ENCODE data around the gene CBY3. TPM values are rescaled to one million over a fixed set of nuclear protein-coding genes. Genes with fewer than 3 reads are reported as not detected.

The CBY3 gene
- total RNA-seq, 4 donors from 2014 or later: not detected

- peaks cover 0 to 86% of the 10 kb centered on the region in 2 donors for H3K36me3 ChIP-seq
- DNase-seq (no peak), ATAC-seq (no peak)
- intact Hi-C loops (cut with DNase I; ENCODE audit: low total_unique reads) (no loop called here), in situ Hi-C loops (cut with MboI; ENCODE audit: low sequenced_read_pairs in 4 of 4) (no loop called here)
- no peak overlapping the region for H3K4me3 ChIP-seq
- H3K4me1 ChIP-seq: peaks cover 19 to 20% of the 10 kb centered on the region in 2 donors
- no peaks in the 10 kb centered on the region for H3K9me3 ChIP-seq
- no peak overlapping the region for H3K27ac ChIP-seq
- H3K27me3 ChIP-seq: no peaks in the 10 kb centered on the region
- TF ChIP-seq CTCF (IDR thresholded peaks at IDR 0.05 in 4 of 5, conservative IDR thresholded peaks at IDR 0.05 in 1 of 5) (no peak), POLR2A (IDR thresholded peaks at IDR 0.05) (no peak)
Observed at GRCh38 chr5:179727106-179727505, 46.3 kb upstream of the CBY3 start.

DNA sequence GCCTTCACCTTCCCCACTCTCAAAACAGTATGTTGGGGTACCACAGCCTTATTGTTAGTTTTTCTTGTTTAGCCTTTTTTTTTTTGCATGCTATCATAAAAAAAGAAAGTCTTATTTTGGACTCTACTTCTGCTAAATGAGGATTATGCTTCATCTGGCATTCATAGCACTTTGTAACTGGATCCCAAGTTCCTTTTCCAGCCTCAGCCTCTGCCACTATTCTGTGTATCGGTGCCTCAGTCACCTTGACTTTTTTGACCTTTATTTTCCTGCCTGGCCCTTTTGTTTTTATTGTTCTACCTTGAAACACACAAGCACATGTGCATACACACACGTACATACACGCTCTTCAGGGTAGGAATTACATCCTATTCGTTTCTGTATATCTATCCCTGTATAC, 43.3 kb upstream of the CBY3 start:
- H3K27ac ChIP-seq: peak overlapping the region; percentile 6 to 64 (median 50)
- no peak for DNase-seq
- H3K36me3 ChIP-seq: peaks cover 8 to 100% of the 10 kb centered on the region in 2 donors
- no peak overlapping the region for H3K4me3 ChIP-seq
- TF ChIP-seq POLR2A (IDR thresholded peaks at IDR 0.05) (no peak), CTCF (IDR thresholded peaks at IDR 0.05 in 4 of 5, conservative IDR thresholded peaks at IDR 0.05 in 1 of 5) (no peak)
- no peaks in the 10 kb centered on the region for H3K9me3 ChIP-seq
- peaks cover 15% of the 10 kb centered on the region in 2 donors for H3K4me1 ChIP-seq
- intact Hi-C loops (cut with DNase I; ENCODE audit: low total_unique reads): no loop called here
- in situ Hi-C loops (cut with MboI; ENCODE audit: low sequenced_read_pairs in 4 of 4): no loop called here
- H3K27me3 ChIP-seq: no peaks in the 10 kb centered on the region
- ATAC-seq: peak; percentile 59 to 92

DNA sequence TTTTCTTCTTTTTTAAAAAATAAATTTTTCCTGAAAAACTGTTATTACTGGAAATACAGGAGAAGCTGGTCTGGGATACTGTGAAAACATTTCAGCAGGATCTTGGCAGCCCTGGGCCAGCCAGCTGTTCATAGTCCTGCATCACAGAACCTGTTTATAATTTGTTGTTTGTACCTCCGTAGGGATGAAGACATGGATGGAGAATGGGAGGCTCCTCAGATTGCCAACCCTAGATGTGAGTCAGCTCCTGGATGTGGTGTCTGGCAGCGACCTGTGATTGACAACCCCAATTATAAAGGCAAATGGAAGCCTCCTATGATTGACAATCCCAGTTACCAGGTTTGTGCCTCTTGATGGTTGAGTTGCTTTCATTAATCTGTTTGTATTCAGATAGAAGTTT, 39.4 kb upstream of the CBY3 start:
- H3K4me1 ChIP-seq: peaks cover 15% of the 10 kb centered on the region in 2 donors
- peaks cover 8 to 95% of the 10 kb centered on the region in 2 donors for H3K36me3 ChIP-seq
- no peaks in the 10 kb centered on the region for H3K27me3 ChIP-seq
- H3K27ac ChIP-seq: peak overlapping the region in 1 of 4 donors; percentile 16
- H3K9me3 ChIP-seq: no peaks in the 10 kb centered on the region
- peak in 1 of 2 donors; percentile 63 for ATAC-seq
- DNase-seq: no peak
- no peak for TF ChIP-seq CTCF (IDR thresholded peaks at IDR 0.05 in 4 of 5, conservative IDR thresholded peaks at IDR 0.05 in 1 of 5)
- TF ChIP-seq POLR2A (IDR thresholded peaks at IDR 0.05): no peak
- H3K4me3 ChIP-seq: no peak overlapping the region
- intact Hi-C loops (cut with DNase I; ENCODE audit: low total_unique reads) (no loop called here), in situ Hi-C loops (cut with MboI; ENCODE audit: low sequenced_read_pairs in 4 of 4) (no loop called here)

- in situ Hi-C loops (cut with MboI; ENCODE audit: low sequenced_read_pairs in 4 of 4): no loop called here
- TF ChIP-seq POLR2A (IDR thresholded peaks at IDR 0.05) (no peak), CTCF (IDR thresholded peaks at IDR 0.05 in 4 of 5, conservative IDR thresholded peaks at IDR 0.05 in 1 of 5) (no peak)
Observed at GRCh38 chr5:179716286-179716685, 35.5 kb upstream of the CBY3 start.

DNA sequence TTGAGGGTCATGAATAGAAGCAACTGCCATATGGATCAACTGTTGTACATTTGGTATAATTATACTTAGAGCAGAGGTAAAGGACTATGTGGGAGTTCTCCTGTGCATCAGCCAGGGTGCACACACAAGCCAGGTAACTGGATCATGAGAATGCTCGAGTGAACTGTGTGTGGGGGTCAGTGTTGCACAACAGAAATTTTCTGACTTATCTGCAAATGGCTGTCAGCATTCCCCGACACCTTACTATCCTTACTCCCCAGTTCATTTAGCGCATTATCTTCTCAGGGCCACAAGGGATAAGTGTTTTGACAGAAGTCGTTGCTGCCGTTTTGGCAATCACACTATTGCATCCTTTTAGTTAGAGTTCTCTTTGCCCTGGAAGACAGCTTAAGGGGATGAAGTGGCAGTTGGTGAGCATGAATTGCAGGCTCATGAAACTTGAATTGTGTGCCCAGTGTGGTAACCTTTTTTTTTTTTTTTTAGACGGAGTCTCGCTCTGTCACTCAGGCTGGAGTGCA, 19.6 kb upstream of the CBY3 start:
- DNase-seq (no peak), ATAC-seq (no peak)
- intact Hi-C loops (cut with DNase I; ENCODE audit: low total_unique reads) (no loop called here), in situ Hi-C loops (cut with MboI; ENCODE audit: low sequenced_read_pairs in 4 of 4) (no loop called here)
- Histone ChIP-seq H3K9me3 (no peaks in the 10 kb centered on the region), H3K4me3 (peak overlapping the region in 3 of 4 donors; percentile 83 to 99 (median 90)), H3K36me3 (no peaks in the 10 kb centered on the region), H3K4me1 (peaks cover 21 to 34% of the 10 kb centered on the region in 2 donors), H3K27ac (peak overlapping the region; percentile 84 to 100 (median 96)), H3K27me3 (no peaks in the 10 kb centered on the region)
- TF ChIP-seq POLR2A (IDR thresholded peaks at IDR 0.05) (no peak), CTCF (IDR thresholded peaks at IDR 0.05 in 4 of 5, conservative IDR thresholded peaks at IDR 0.05 in 1 of 5) (no peak)

More at GRCh38 chr5:179716286-179716685, 35.5 kb upstream of the CBY3 start:
- Histone ChIP-seq H3K27me3 (no peaks in the 10 kb centered on the region), H3K27ac (no peak overlapping the region), H3K4me1 (no peaks in the 10 kb centered on the region), H3K36me3 (peaks cover 8 to 78% of the 10 kb centered on the region in 2 donors), H3K4me3 (no peak overlapping the region), H3K9me3 (no peaks in the 10 kb centered on the region)
- no peak for ATAC-seq
- intact Hi-C loops (cut with DNase I; ENCODE audit: low total_unique reads): no loop called here
- DNase-seq: no peak
